ENCODE results near the gene ITGB6.
"Not testable (repeated sequence)": the region's sequence is repeated elsewhere in the genome, so short reads cannot be mapped to it uniquely, and the experiment has no call there.

ITGB6 gene

GRCh38 chr2:160180172-160180571 is 19.9 kb downstream of the ITGB6 start:
- no peak for DNase-seq

DNA sequence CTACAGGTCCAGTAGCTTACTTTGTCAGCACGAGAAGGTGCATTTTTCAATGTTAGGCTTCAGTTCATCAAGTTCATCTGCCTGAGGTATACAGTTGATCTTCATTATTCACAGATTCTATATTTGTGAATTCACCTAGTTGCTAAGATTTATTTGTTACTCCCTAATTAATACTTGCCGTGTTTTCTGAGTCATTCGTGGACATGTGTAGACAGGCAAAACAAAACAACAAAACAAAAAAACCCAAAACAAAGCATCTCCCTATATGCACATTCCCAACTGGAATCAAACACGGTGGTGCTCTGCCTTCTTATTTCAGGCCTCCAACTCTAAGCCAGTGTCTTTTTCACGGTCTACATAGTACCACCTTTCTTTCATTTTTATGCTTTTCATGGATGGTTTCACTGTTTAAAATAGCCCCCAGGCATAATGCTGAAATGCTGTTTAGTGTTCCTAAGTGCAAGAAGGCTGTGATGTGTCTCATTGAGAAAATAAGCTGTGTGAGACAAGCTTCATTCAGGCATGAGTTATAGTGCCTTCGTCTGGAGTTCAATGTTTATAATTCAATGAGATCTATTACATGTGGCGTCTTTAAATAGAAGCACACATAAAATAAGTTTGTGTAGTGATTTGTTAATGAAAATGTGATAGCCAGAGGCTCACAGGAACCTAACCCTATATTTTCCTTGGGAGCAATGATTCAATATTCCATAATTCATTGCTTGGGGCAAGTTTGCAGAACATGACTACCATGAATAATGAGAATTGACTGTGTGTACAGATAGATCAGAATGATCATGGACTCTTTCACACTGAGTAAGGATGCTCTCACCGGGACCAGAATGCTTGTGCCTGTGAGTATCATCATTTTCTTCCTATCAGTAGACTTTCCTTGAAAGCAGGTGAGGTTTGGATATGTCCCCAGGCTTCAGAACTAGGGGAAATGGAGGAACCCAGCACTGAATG is 24.6 kb downstream of the ITGB6 start:
- DNase-seq = no peak

- DNase-seq = no peak
Observed at GRCh38 chr2:160174322-160174721, 25.8 kb downstream of the ITGB6 start.

GRCh38 chr2:160169988-160170387 is 30.1 kb downstream of the ITGB6 start:
- DNase-seq = no peak

DNA sequence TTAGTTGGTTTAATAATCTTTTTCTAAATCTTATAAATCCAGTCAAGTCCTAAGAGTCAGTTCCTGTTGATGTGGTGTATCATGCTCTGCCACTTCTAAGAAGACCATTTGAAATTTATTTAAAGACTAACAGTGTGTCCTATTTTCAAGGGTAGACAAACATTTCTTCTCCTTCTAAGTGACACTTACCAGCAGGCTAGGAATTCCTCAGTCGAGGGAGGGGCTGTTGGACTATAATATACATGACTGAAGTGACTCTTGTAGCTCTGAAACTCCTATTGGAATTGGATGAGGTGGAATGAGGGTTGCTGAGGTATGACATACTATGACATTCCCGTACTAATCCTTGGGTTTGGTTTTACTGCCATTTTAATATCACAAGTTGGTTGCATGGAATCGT is 30.6 kb downstream of the ITGB6 start:
- no peak for DNase-seq

- DNase-seq = no peak
Observed at GRCh38 chr2:160168878-160169277, 31.2 kb downstream of the ITGB6 start.

DNA sequence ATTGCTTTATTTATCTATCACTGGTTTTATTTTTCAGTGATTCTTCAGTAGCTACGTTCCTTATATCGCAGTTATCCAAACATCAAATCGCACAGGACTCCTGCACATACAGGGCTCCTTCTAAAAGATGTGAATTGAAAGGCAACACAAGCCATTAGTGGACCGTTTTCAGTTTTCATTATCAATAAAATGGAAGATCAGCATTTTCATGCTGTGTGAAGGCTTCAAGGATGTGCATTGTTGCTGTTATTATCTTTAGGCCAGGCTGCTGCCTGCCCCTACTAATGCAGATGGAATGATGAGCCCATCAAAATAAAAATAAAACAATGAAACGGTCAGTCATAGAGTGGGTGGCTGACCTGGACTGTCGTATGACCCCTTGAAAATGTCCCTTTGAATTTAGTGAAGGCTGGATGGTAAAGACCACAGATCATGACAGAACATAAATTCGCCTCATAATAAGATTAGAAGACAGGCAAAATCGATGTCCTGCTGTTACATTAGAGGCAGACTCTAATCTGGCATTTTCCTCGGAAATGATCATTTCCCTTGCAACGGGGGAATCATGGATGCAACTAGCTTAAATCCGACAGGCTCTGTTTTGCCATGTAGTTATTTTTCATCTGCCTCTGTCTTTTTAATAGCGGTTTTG is 32.9 kb downstream of the ITGB6 start:
- no peak for DNase-seq

- DNase-seq = no peak
Observed at GRCh38 chr2:160165996-160166395, 34.1 kb downstream of the ITGB6 start.

DNA sequence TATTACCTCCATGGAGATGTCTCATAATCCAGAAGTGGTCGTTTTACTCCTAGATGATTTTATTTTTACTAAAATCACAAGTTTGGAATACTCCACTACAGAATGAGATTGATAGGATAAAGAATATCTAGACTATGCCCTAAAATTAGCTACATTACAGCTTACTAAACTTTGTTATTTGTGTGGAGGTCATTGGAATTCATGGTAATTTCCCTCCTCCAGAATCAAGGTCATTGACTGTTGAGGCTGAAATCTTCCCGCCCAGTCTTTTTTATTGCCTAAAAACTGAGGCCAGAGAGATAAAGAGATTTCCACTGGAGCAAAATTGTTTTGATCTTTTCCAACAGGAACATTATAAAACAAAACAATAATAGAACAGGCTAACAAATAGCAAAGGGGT is 35.0 kb downstream of the ITGB6 start:
- no peak for DNase-seq

DNA sequence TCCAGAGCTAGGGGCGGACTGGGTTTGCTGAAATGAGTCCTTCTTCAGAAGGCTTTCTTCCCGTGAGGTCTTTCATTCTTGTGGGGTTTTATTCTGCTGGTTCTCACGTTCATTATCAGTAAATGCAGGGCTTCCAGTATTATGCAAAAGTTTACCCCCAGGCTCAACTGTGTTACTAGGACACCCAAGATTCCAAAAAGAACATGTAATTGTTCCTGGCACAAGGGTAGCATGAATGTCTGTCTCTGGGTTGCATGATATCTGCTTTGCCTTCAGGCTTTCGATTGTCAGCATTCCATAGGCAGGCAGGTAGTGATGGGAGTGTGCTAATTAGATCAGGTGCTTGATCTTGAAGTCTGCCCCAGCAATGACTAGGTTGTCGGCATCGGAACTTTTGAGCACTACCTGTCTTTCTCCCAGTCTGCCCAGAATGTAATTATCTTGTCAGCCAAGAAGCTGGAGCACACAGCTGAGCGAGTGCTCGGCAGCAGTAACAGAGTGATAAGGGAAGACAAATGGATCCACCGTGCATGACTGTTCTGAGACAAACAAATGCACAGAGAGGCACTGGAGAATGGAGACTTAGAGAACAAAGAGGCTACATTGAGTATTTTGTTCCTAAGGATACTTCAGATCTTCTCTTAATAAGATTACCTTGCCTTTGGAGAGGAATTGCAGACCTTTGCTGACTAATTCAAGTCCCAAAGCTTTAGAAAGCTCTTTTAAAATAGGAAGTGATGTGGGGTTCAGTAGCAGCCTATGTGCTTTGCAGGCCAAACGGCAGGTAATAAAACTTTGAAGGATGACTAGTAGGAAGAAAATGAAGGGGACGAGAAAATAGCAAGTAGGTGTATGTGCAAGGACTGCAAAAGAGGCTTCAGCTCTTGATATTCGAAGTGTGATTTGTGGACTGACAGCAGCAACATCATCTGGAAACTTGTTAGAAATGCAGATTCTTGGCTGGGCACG is 41.9 kb downstream of the ITGB6 start:
- no peak for DNase-seq

DNA sequence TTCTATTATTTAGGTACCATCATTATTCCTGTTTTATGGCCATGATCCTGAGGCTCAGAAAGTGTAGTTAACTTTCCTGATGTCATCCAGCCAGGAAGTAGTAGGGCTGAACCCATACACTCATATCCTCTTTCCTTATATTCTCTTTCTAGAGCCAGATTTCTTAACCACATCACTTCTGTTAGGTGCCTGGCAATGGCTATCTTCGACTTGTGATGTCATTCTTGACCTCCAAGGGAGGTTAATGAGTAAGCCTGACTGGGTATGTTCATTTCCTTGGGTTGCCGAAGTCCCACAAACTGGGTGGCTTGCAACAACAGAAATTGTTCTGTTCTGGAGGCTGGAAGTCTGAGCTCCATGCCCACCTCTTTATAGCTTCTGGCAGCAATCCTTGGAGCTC is 43.4 kb downstream of the ITGB6 start:
- DNase-seq = no peak

DNA sequence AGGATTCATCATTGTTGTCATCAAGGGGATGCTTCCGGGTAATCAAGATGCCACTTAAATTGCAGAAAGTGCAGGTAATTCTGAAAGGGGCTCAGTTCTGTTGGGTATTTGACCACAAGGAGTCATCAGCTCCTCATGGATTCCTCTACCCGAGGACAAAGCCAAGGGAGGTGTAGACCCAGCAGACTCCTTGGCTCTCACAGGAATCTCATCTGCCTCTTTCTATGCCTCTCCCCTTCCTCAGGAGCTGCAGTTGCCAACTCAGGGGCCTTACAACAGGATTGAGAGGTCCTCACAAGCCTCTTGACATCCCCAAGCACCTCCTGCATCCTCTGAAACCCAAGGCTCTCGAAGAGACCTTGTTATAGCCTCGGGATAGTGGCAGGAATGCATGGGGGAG is 44.0 kb downstream of the ITGB6 start:
- DNase-seq = no peak

DNA sequence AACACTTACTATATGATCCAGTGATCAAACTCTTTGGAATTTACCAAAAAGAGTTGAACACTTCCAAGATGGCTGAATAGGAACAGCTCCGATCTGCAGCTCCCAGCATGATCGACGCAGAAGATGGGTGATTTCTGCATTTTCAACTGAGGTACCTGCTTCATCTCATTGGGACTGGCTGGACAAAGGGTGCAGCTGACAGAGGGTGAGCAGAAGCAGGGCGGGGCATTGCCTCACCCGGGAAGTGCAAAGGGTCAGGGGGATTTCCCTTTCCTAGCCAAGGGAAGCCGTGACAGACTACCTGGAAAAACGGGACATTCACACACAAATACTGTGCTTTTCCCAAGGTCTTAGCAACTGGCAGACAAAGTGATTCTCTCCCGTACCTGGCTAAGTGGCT is 51.7 kb downstream of the ITGB6 start:
- DNase-seq = not testable (repeated sequence)

GRCh38 chr2:160145471-160145870 is 54.6 kb downstream of the ITGB6 start:
- DNase-seq = no peak

- DNase-seq = peak; percentile 1
Observed at GRCh38 chr2:160144280-160144990, 55.6 kb downstream of the ITGB6 start.

GRCh38 chr2:160142472-160142871 is 57.6 kb downstream of the ITGB6 start:
- DNase-seq = no peak

GRCh38 chr2:160141912-160142311 is 58.2 kb downstream of the ITGB6 start:
- no peak for DNase-seq

- DNase-seq = no peak
Observed at GRCh38 chr2:160141419-160141818, 58.7 kb downstream of the ITGB6 start.

DNA sequence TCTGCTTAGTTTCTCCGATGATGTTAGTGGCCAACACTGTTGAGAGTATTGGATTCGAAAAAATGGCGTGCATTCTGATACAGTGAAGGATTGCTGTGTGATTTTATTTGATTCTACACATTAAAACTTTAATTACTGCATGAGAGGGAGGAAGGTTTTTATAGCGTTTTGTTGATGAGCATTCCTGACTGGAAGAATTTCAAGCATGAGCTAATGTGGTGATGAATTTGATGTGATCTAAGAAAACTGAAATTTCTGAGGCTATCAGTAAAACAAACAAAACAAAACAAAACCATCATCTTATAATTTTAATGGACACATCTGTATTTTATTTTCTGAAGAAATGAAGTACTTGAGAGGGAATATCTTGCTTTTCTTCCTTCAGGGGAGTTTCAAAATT is 59.6 kb downstream of the ITGB6 start:
- DNase-seq = no peak

DNA sequence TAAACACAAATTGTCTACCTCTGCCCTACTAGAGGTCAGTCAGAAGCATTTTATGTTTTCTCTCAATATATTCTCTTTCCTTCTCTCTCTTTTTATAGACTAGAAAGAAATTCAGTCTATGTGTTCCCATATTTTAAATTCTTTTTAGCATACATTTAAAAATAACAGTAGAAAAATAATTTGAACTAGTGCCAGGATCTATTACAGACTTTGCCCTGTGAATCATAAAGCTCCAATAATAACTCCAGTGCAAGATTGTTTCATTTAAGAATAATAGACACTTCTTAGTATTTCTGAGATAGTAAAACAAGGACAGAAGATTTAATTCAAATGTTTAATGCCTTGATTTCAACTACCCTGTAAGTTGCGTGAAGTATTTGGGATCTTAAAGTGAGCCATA is 60.1 kb downstream of the ITGB6 start:
- no peak for DNase-seq

GRCh38 chr2:160139350-160139749 is 60.7 kb downstream of the ITGB6 start:
- no peak for DNase-seq

- no peak for DNase-seq
Observed at GRCh38 chr2:160138406-160138805, 61.7 kb downstream of the ITGB6 start.

Data from hematopoietic multipotent progenitor cell treated with erythropoietin and hydrocortisone succinate and interleukin-3 and kit ligand, for 6 days (in vitro differentiated cells).